ENCODE data around the gene USP37.

USP37 gene

GRCh38 chr2:218474527-218474926 lies 93.6 kb downstream of the USP37 start:
- no peaks in the 10 kb centered on the region for H3K27me3 ChIP-seq (ENCODE audit: control insufficient read depth, insufficient read depth, low read length)
- no peak overlapping the region for H3K4me3 ChIP-seq (ENCODE audit: low read depth, low read length)
- H3K36me3 ChIP-seq (ENCODE audit: control insufficient read depth, insufficient read depth, low read length): peaks cover 93% of the 10 kb centered on the region
- H3K4me1 ChIP-seq (ENCODE audit: control insufficient read depth, insufficient read depth, low read length): no peaks in the 10 kb centered on the region
- H3K9ac ChIP-seq (ENCODE audit: low read depth, low read length): no peak overlapping the region
- no peaks in the 10 kb centered on the region for H3K9me3 ChIP-seq (ENCODE audit: control insufficient read depth, insufficient read depth, low read length)
- H3K27ac ChIP-seq (ENCODE audit: low read depth, low read length): no peak overlapping the region

- no peak overlapping the region for H3K27ac ChIP-seq (ENCODE audit: low read depth, low read length)
- H3K9ac ChIP-seq (ENCODE audit: low read depth, low read length): no peak overlapping the region
- no peaks in the 10 kb centered on the region for H3K4me1 ChIP-seq (ENCODE audit: control insufficient read depth, insufficient read depth, low read length)
- no peaks in the 10 kb centered on the region for H3K27me3 ChIP-seq (ENCODE audit: control insufficient read depth, insufficient read depth, low read length)
- no peak overlapping the region for H3K4me3 ChIP-seq (ENCODE audit: low read depth, low read length)
- H3K36me3 ChIP-seq (ENCODE audit: control insufficient read depth, insufficient read depth, low read length): peaks cover 81% of the 10 kb centered on the region
- H3K9me3 ChIP-seq (ENCODE audit: control insufficient read depth, insufficient read depth, low read length): no peaks in the 10 kb centered on the region
These were observed 95.2 kb downstream of the USP37 start for GRCh38 chr2:218472988-218473387.

- Histone ChIP-seq H3K9me3 (ENCODE audit: control insufficient read depth, insufficient read depth, low read length) (no peaks in the 10 kb centered on the region), H3K27ac (ENCODE audit: low read depth, low read length) (no peak overlapping the region), H3K4me1 (ENCODE audit: control insufficient read depth, insufficient read depth, low read length) (no peaks in the 10 kb centered on the region), H3K9ac (ENCODE audit: low read depth, low read length) (no peak overlapping the region), H3K36me3 (ENCODE audit: control insufficient read depth, insufficient read depth, low read length) (peaks cover 71% of the 10 kb centered on the region), H3K27me3 (ENCODE audit: control insufficient read depth, insufficient read depth, low read length) (no peaks in the 10 kb centered on the region), H3K4me3 (ENCODE audit: low read depth, low read length) (no peak overlapping the region)
These were observed 96.2 kb downstream of the USP37 start for GRCh38 chr2:218471982-218472381.

GRCh38 chr2:218471036-218471435 lies 97.1 kb downstream of the USP37 start:
- H3K9me3 ChIP-seq (ENCODE audit: control insufficient read depth, insufficient read depth, low read length): no peaks in the 10 kb centered on the region
- no peak overlapping the region for H3K27ac ChIP-seq (ENCODE audit: low read depth, low read length)
- peaks cover 63% of the 10 kb centered on the region for H3K36me3 ChIP-seq (ENCODE audit: control insufficient read depth, insufficient read depth, low read length)

GRCh38 chr2:218470448-218470847 lies 97.7 kb downstream of the USP37 start:
- H3K4me1 ChIP-seq (ENCODE audit: control insufficient read depth, insufficient read depth, low read length): no peaks in the 10 kb centered on the region
- H3K9ac ChIP-seq (ENCODE audit: low read depth, low read length): no peak overlapping the region
- no peak overlapping the region for H3K4me3 ChIP-seq (ENCODE audit: low read depth, low read length)
- peaks cover 63% of the 10 kb centered on the region for H3K36me3 ChIP-seq (ENCODE audit: control insufficient read depth, insufficient read depth, low read length)
- H3K27me3 ChIP-seq (ENCODE audit: control insufficient read depth, insufficient read depth, low read length): no peaks in the 10 kb centered on the region
- H3K9me3 ChIP-seq (ENCODE audit: control insufficient read depth, insufficient read depth, low read length): no peaks in the 10 kb centered on the region
- no peak overlapping the region for H3K27ac ChIP-seq (ENCODE audit: low read depth, low read length)

More at GRCh38 chr2:218471036-218471435, 97.1 kb downstream of the USP37 start:
- no peaks in the 10 kb centered on the region for H3K27me3 ChIP-seq (ENCODE audit: control insufficient read depth, insufficient read depth, low read length)
- H3K4me3 ChIP-seq (ENCODE audit: low read depth, low read length): no peak overlapping the region
- no peaks in the 10 kb centered on the region for H3K4me1 ChIP-seq (ENCODE audit: control insufficient read depth, insufficient read depth, low read length)
- no peak overlapping the region for H3K9ac ChIP-seq (ENCODE audit: low read depth, low read length)

- Histone ChIP-seq H3K9ac (ENCODE audit: low read depth, low read length) (no peak overlapping the region), H3K4me1 (ENCODE audit: control insufficient read depth, insufficient read depth, low read length) (no peaks in the 10 kb centered on the region), H3K4me3 (ENCODE audit: low read depth, low read length) (no peak overlapping the region), H3K27ac (ENCODE audit: low read depth, low read length) (no peak overlapping the region), H3K9me3 (ENCODE audit: control insufficient read depth, insufficient read depth, low read length) (no peaks in the 10 kb centered on the region), H3K36me3 (ENCODE audit: control insufficient read depth, insufficient read depth, low read length) (peaks cover 53% of the 10 kb centered on the region), H3K27me3 (ENCODE audit: control insufficient read depth, insufficient read depth, low read length) (no peaks in the 10 kb centered on the region)
These were observed 102.0 kb downstream of the USP37 start for GRCh38 chr2:218465987-218466633.

GRCh38 chr2:218458598-218458997 lies 109.6 kb downstream of the USP37 start:
- H3K27me3 ChIP-seq (ENCODE audit: control insufficient read depth, insufficient read depth, low read length): no peaks in the 10 kb centered on the region
- no peaks in the 10 kb centered on the region for H3K9me3 ChIP-seq (ENCODE audit: control insufficient read depth, insufficient read depth, low read length)
- H3K27ac ChIP-seq (ENCODE audit: low read depth, low read length): no peak overlapping the region
- H3K36me3 ChIP-seq (ENCODE audit: control insufficient read depth, insufficient read depth, low read length): peaks cover 72% of the 10 kb centered on the region
- no peaks in the 10 kb centered on the region for H3K4me1 ChIP-seq (ENCODE audit: control insufficient read depth, insufficient read depth, low read length)
- no peak overlapping the region for H3K9ac ChIP-seq (ENCODE audit: low read depth, low read length)
- no peak overlapping the region for H3K4me3 ChIP-seq (ENCODE audit: low read depth, low read length)

GRCh38 chr2:218456849-218457248 lies 111.3 kb downstream of the USP37 start:
- H3K36me3 ChIP-seq (ENCODE audit: control insufficient read depth, insufficient read depth, low read length): peaks cover 69% of the 10 kb centered on the region
- no peak overlapping the region for H3K27ac ChIP-seq (ENCODE audit: low read depth, low read length)
- no peaks in the 10 kb centered on the region for H3K4me1 ChIP-seq (ENCODE audit: control insufficient read depth, insufficient read depth, low read length)

GRCh38 chr2:218452079-218452478 lies 116.1 kb downstream of the USP37 start:
- H3K9me3 ChIP-seq (ENCODE audit: control insufficient read depth, insufficient read depth, low read length): no peaks in the 10 kb centered on the region
- H3K9ac ChIP-seq (ENCODE audit: low read depth, low read length): no peak overlapping the region
- peaks cover 78% of the 10 kb centered on the region for H3K36me3 ChIP-seq (ENCODE audit: control insufficient read depth, insufficient read depth, low read length)
- H3K27ac ChIP-seq (ENCODE audit: low read depth, low read length): no peak overlapping the region
- peaks cover 11% of the 10 kb centered on the region; the same call in 1 of the 2 replicates for H3K4me1 ChIP-seq (ENCODE audit: control insufficient read depth, insufficient read depth, low read length)
- H3K27me3 ChIP-seq (ENCODE audit: control insufficient read depth, insufficient read depth, low read length): no peaks in the 10 kb centered on the region
- H3K4me3 ChIP-seq (ENCODE audit: low read depth, low read length): no peak overlapping the region

More at GRCh38 chr2:218456849-218457248, 111.3 kb downstream of the USP37 start:
- Histone ChIP-seq H3K27me3 (ENCODE audit: control insufficient read depth, insufficient read depth, low read length) (no peaks in the 10 kb centered on the region), H3K4me3 (ENCODE audit: low read depth, low read length) (no peak overlapping the region), H3K9me3 (ENCODE audit: control insufficient read depth, insufficient read depth, low read length) (no peaks in the 10 kb centered on the region), H3K9ac (ENCODE audit: low read depth, low read length) (no peak overlapping the region)

GRCh38 chr2:218448934-218449333 lies 119.2 kb downstream of the USP37 start:
- H3K4me1 ChIP-seq (ENCODE audit: control insufficient read depth, insufficient read depth, low read length): peaks cover 11% of the 10 kb centered on the region; the same call in 1 of the 2 replicates
- H3K9me3 ChIP-seq (ENCODE audit: control insufficient read depth, insufficient read depth, low read length): no peaks in the 10 kb centered on the region
- H3K4me3 ChIP-seq (ENCODE audit: low read depth, low read length): no peak overlapping the region
- H3K36me3 ChIP-seq (ENCODE audit: control insufficient read depth, insufficient read depth, low read length): peaks cover 57% of the 10 kb centered on the region
- H3K27me3 ChIP-seq (ENCODE audit: control insufficient read depth, insufficient read depth, low read length): no peaks in the 10 kb centered on the region
- H3K9ac ChIP-seq (ENCODE audit: low read depth, low read length): no peak overlapping the region
- H3K27ac ChIP-seq (ENCODE audit: low read depth, low read length): no peak overlapping the region

GRCh38 chr2:218447072-218447471 lies 121.1 kb downstream of the USP37 start:
- no peaks in the 10 kb centered on the region for H3K27me3 ChIP-seq (ENCODE audit: control insufficient read depth, insufficient read depth, low read length)
- H3K9me3 ChIP-seq (ENCODE audit: control insufficient read depth, insufficient read depth, low read length): no peaks in the 10 kb centered on the region
- peaks cover 11% of the 10 kb centered on the region; the same call in 1 of the 2 replicates for H3K4me1 ChIP-seq (ENCODE audit: control insufficient read depth, insufficient read depth, low read length)
- no peak overlapping the region for H3K27ac ChIP-seq (ENCODE audit: low read depth, low read length)
- no peak overlapping the region for H3K4me3 ChIP-seq (ENCODE audit: low read depth, low read length)
- H3K9ac ChIP-seq (ENCODE audit: low read depth, low read length): no peak overlapping the region
- H3K36me3 ChIP-seq (ENCODE audit: control insufficient read depth, insufficient read depth, low read length): peaks cover 45% of the 10 kb centered on the region

Data from HUES48 (cell line).